H9 (cell line): Measurements from ENCODE around the gene COX4I2. TPM values are rescaled to one million over a fixed set of nuclear protein-coding genes. Genes with fewer than 3 reads are reported as not detected.

Experiments used
- DNase-seq: peaks from one replicate; pipeline ENCODE4 v3.0.0-alpha.2; 2017
- H2AFZ ChIP-seq: one replicate; pipeline ENCODE4 v1.6.1; 2013; ENCODE audit warnings: mild to moderate bottlenecking, low read length, control low read depth, moderate library complexity
- H2AK5ac ChIP-seq: 2 replicates; pipeline ENCODE4 v1.6.1; 2013; ENCODE audit warnings: low read length, control low read depth, mixed read lengths; ENCODE audit not compliant: insufficient read length
- H2BK120ac ChIP-seq: one replicate; pipeline ENCODE4 v1.6.1; 2013; ENCODE audit warnings: low read depth, mild to moderate bottlenecking, low read length, control low read depth, inconsistent platforms; ENCODE audit not compliant: poor library complexity, severe bottlenecking
- H2BK12ac ChIP-seq: 2 replicates; pipeline ENCODE4 v1.6.1; 2013; ENCODE audit warnings: low read length, control low read depth, mixed read lengths, low read depth; ENCODE audit not compliant: insufficient read length
- H2BK15ac ChIP-seq: 2 replicates; pipeline ENCODE4 v1.6.1; 2013; ENCODE audit warnings: low read depth, low read length, control low read depth
- H2BK20ac ChIP-seq: one replicate; pipeline ENCODE4 v1.6.1; 2013; ENCODE audit warnings: low read depth, mild to moderate bottlenecking, low read length, control low read depth, inconsistent platforms; ENCODE audit not compliant: poor library complexity, severe bottlenecking
- H2BK5ac ChIP-seq: 2 replicates; pipeline ENCODE4 v1.6.1; 2013; ENCODE audit warnings: low read length, control low read depth, mixed read lengths; ENCODE audit not compliant: insufficient read length
- H3K14ac ChIP-seq: 2 replicates; pipeline ENCODE4 v1.6.1; 2013; ENCODE audit warnings: low read length, control low read depth; ENCODE audit not compliant: insufficient read depth
- H3K18ac ChIP-seq: 2 replicates; pipeline ENCODE4 v1.6.1; 2013; ENCODE audit warnings: low read depth, mild to moderate bottlenecking, mixed read lengths, low read length, control low read depth; ENCODE audit not compliant: insufficient read length
- H3K23ac ChIP-seq: 2 replicates; pipeline ENCODE4 v1.6.1; 2013; ENCODE audit warnings: low read length, control low read depth, mixed read lengths, low read depth; ENCODE audit not compliant: insufficient read length
- H3K23me2 ChIP-seq: 2 replicates; pipeline ENCODE4 v1.6.1; 2013; ENCODE audit warnings: low read depth, mild to moderate bottlenecking, mixed read lengths, low read length, control low read depth; ENCODE audit not compliant: insufficient read length, poor library complexity, severe bottlenecking
- H3K27ac ChIP-seq: 2 replicates; pipeline ENCODE4 v1.5.1; 2013; ENCODE audit warnings: low read length, control low read depth, mixed read lengths, low read depth; ENCODE audit not compliant: insufficient read length
- H3K27me3 ChIP-seq: 2 replicates; pipeline ENCODE4 v1.6.1; 2013; ENCODE audit warnings: low read length, control low read depth, inconsistent platforms; ENCODE audit not compliant: insufficient read depth
- H3K4ac ChIP-seq: 2 replicates; pipeline ENCODE4 v1.6.1; 2013; ENCODE audit warnings: low read depth, mild to moderate bottlenecking, control low read depth, inconsistent platforms, low read length, moderate library complexity
- H3K4me1 ChIP-seq: 2 replicates; pipeline ENCODE4 v1.6.1; 2013; ENCODE audit warnings: low read length, control low read depth, inconsistent platforms; ENCODE audit not compliant: insufficient read depth
- H3K4me2 ChIP-seq: 2 replicates; pipeline ENCODE4 v1.6.1; 2013; ENCODE audit warnings: low read length, control low read depth, mixed read lengths; ENCODE audit not compliant: insufficient read length, insufficient read depth
- H3K56ac ChIP-seq: 2 replicates; pipeline ENCODE4 v1.6.1; 2013; ENCODE audit warnings: low read depth, mild to moderate bottlenecking, mixed read lengths, low read length, control low read depth; ENCODE audit not compliant: insufficient read length
- H3K79me1 ChIP-seq: 2 replicates; pipeline ENCODE4 v1.6.1; 2013; ENCODE audit warnings: low read depth, mild to moderate bottlenecking, moderate library complexity, low read length, control low read depth, inconsistent platforms; ENCODE audit not compliant: insufficient read depth, poor library complexity, severe bottlenecking
- H3K79me2 ChIP-seq: 2 replicates; pipeline ENCODE4 v1.6.1; 2013; ENCODE audit warnings: low read length, control low read depth, inconsistent platforms; ENCODE audit not compliant: insufficient read depth
- H3K9ac ChIP-seq: 2 replicates; pipeline ENCODE4 v1.6.1; 2013; ENCODE audit warnings: low read length, control low read depth, mixed read lengths; ENCODE audit not compliant: insufficient read length; ENCODE audit errors: extremely low read depth
- H3K9me3 ChIP-seq: one replicate; pipeline ENCODE4 v1.6.1; 2013; ENCODE audit warnings: low read depth, low read length, inconsistent platforms; ENCODE audit not compliant: control insufficient read depth
- H3T11ph ChIP-seq: one replicate; pipeline ENCODE4 v1.6.1; 2013; ENCODE audit warnings: mild to moderate bottlenecking, low read length, control low read depth, inconsistent platforms
- H4K20me1 ChIP-seq: one replicate; pipeline ENCODE4 v1.6.1; 2013; ENCODE audit not compliant: control insufficient read depth, insufficient read length, insufficient read depth
- H4K5ac ChIP-seq: 2 replicates; pipeline ENCODE4 v1.6.1; 2013; ENCODE audit warnings: low read depth, mild to moderate bottlenecking, mixed read lengths, low read length, control low read depth; ENCODE audit not compliant: insufficient read length
- H4K8ac ChIP-seq: replicated peaks from 2 replicates; pipeline ENCODE4 v1.6.1; 2013; ENCODE audit warnings: low read length, control low read depth, mixed read lengths, low read depth; ENCODE audit not compliant: insufficient read length
- H4K91ac ChIP-seq: 2 replicates; pipeline ENCODE4 v1.6.1; 2013; ENCODE audit warnings: low read depth, mild to moderate bottlenecking, moderate library complexity, mixed read lengths, low read length, control low read depth; ENCODE audit not compliant: insufficient read length
- H3K27ac Mint-ChIP-seq, 3 experiments: 2 replicates in 2 of 3; 3 replicates in 1 of 3; pipeline ENCODE4 v1.8.0; 2020 to 2021; ENCODE audit warnings: mixed read lengths in 3 of 3, mild to moderate bottlenecking in 1 of 3, moderate library complexity in 1 of 3
- H3K27me3 Mint-ChIP-seq: 2 replicates; pipeline ENCODE4 v1.8.0; 2021; ENCODE audit warnings: low read depth, mild to moderate bottlenecking, moderate library complexity, mixed read lengths
- H3K36me3 Mint-ChIP-seq, 3 experiments: 2 replicates in 2 of 3; 3 replicates in 1 of 3; pipeline ENCODE4 v1.8.0; 2020 to 2021; ENCODE audit warnings: low read depth in 3 of 3, mixed read lengths in 3 of 3; ENCODE audit not compliant: insufficient read depth in 1 of 3
- H3K4me1 Mint-ChIP-seq, 2 experiments: 2 replicates each; pipeline ENCODE4 v1.8.0; 2020; ENCODE audit warnings: mixed read lengths in 2 of 2
- H3K4me3 Mint-ChIP-seq, 2 experiments: 2 replicates in 1 of 2; 3 replicates in 1 of 2; pipeline ENCODE4 v1.8.0; 2020 to 2021; ENCODE audit warnings: mild to moderate bottlenecking in 2 of 2, mixed read lengths in 2 of 2, moderate library complexity in 1 of 2
- H3K9me3 Mint-ChIP-seq, 2 experiments: 2 replicates in 1 of 2; 3 replicates in 1 of 2; pipeline ENCODE4 v1.8.0; 2020; ENCODE audit warnings: mild to moderate bottlenecking in 2 of 2, mixed read lengths in 2 of 2, moderate library complexity in 1 of 2
- whole genome bisulfite sequencing: extraction: QIAGEN DNeasy Blood & Tissue Kit; methylation state at CpG from one replicate; pipeline ENCODE4 v1.1.7; 2013; ENCODE audit warnings: missing lambda C conversion rate, low lambda C conversion rate, mixed read lengths; ENCODE audit not compliant: insufficient read length; ENCODE audit errors: extremely low coverage; 5-methylcytosine and 5-hydroxymethylcytosine counted together
- total RNA-seq: library from RNA; stranded (reverse); gene quantifications from 2 replicates; pipeline ENCODE4 v1.2.1, GENCODE V29; 2021
- TF ChIP-seq, protein P1 (sequence below): fragments of 200-600 bp; sonication (generic); conservative IDR thresholded peaks from 3 replicates; pipeline ENCODE4 v1.8.0; 2021; ENCODE audit warnings: antibody characterized with exemption, mild to moderate bottlenecking

The COX4I2 gene
- total RNA-seq, 1 experiment from 2014 or later, result not detected

DNA sequence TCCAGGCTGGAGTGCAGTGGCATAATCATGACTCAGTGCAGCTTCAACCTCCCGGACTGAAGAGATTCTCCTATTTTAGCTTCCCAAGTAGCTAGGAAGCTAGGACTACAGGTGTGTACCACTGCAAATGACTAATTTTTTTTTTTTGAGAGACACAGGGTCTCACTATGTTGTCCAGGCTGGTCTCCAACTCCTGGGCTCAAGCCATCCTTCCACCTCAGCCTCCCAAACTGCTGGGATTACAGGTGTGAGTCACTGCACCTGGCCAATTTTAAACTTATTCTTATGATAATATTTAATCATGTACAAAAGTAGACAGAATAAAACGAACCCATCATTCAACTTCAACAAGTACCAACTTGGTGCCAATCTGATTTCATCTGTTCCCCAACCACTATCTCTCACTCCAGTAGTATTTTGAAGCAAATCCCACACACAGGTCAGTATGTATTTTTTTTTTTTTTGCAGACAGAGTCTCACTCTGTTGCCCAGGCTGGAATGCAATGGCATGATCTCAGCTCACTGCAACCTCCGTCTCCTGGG, 52.5 kb downstream of the COX4I2 start:
- peaks cover 4% of the 10 kb centered on the region for H3K79me1 ChIP-seq
- H4K91ac ChIP-seq, result no peak overlapping the region
- no peak overlapping the region for H3K56ac ChIP-seq
- no peak overlapping the region for H3K4me2 ChIP-seq
- H2BK20ac ChIP-seq, result no peak overlapping the region
- H3K23ac ChIP-seq, result no peak overlapping the region
- H3K27ac Mint-ChIP-seq, result peak overlapping the region in 1 of 3 experiments; percentile 8; a peak in 1 of 7 replicates
- H3K9ac ChIP-seq, result no peak overlapping the region
- no peak overlapping the region for H2AFZ ChIP-seq
- no peaks in the 10 kb centered on the region for H4K20me1 ChIP-seq
- no peak overlapping the region for H2BK15ac ChIP-seq
- H3K36me3 Mint-ChIP-seq, result peaks cover 2 to 46% (median 25%) of the 10 kb centered on the region in 3 experiments; a peak in 6 of 7 replicates
- no peaks in the 10 kb centered on the region for H3K9me3 ChIP-seq
- H3K27me3 Mint-ChIP-seq, result no peaks in the 10 kb centered on the region
- H3K4ac ChIP-seq, result no peak overlapping the region
- no peak overlapping the region for H2BK120ac ChIP-seq
- no peak overlapping the region for H3K14ac ChIP-seq
- DNase-seq, result no peak
- H3K18ac ChIP-seq, result no peak overlapping the region
- no CpG with 5 or more reads among the region's 3 CpGs for WGBS
- no peaks in the 10 kb centered on the region for H3K9me3 Mint-ChIP-seq
- peaks cover 3% of the 10 kb centered on the region for H3K23me2 ChIP-seq
- no peak overlapping the region for H3T11ph ChIP-seq
- no peak overlapping the region for H3K27ac ChIP-seq
- H2AK5ac ChIP-seq, result no peak overlapping the region
- H2BK5ac ChIP-seq, result no peak overlapping the region
- H3K27me3 ChIP-seq, result no peaks in the 10 kb centered on the region
- no peak overlapping the region for H4K8ac ChIP-seq
- H3K4me1 Mint-ChIP-seq, result peaks cover 46 to 54% of the 10 kb centered on the region in 2 experiments
- TF ChIP-seq, protein P1, sequence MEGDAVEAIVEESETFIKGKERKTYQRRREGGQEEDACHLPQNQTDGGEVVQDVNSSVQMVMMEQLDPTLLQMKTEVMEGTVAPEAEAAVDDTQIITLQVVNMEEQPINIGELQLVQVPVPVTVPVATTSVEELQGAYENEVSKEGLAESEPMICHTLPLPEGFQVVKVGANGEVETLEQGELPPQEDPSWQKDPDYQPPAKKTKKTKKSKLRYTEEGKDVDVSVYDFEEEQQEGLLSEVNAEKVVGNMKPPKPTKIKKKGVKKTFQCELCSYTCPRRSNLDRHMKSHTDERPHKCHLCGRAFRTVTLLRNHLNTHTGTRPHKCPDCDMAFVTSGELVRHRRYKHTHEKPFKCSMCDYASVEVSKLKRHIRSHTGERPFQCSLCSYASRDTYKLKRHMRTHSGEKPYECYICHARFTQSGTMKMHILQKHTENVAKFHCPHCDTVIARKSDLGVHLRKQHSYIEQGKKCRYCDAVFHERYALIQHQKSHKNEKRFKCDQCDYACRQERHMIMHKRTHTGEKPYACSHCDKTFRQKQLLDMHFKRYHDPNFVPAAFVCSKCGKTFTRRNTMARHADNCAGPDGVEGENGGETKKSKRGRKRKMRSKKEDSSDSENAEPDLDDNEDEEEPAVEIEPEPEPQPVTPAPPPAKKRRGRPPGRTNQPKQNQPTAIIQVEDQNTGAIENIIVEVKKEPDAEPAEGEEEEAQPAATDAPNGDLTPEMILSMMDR, result no peak
- H3K4me3 Mint-ChIP-seq, result no peak overlapping the region
- 0 out of 2 replicates have a peak, but pooled peaks cover 9% of the 10 kb centered on the region for H3K4me1 ChIP-seq
- H3K79me2 ChIP-seq, result no peaks in the 10 kb centered on the region
- no peak overlapping the region for H2BK12ac ChIP-seq
- H4K5ac ChIP-seq, result no peak overlapping the region
